EH (cell line): ENCODE measurements around the gene DIPK1C.

Experiments
- DNase-seq: peaks from one replicate; pipeline ENCODE4 v3.0.0-alpha.2; 2015; ENCODE audit warnings: low read depth

Gene DIPK1C

GRCh38 chr18:74387383-74387782, 69.7 kb downstream of the DIPK1C start:
- no peak for DNase-seq
